Suppressor macrophage treated with lipopolysaccharide for 1 hour (primary cell): Measurements from ENCODE around the gene MMP17.

Source experiments
- DNase-seq, 3 donors: peaks; one replicate each; pipeline ENCODE4 v3.0.0-alpha.2; 2020 to 2022

Gene MMP17

DNA sequence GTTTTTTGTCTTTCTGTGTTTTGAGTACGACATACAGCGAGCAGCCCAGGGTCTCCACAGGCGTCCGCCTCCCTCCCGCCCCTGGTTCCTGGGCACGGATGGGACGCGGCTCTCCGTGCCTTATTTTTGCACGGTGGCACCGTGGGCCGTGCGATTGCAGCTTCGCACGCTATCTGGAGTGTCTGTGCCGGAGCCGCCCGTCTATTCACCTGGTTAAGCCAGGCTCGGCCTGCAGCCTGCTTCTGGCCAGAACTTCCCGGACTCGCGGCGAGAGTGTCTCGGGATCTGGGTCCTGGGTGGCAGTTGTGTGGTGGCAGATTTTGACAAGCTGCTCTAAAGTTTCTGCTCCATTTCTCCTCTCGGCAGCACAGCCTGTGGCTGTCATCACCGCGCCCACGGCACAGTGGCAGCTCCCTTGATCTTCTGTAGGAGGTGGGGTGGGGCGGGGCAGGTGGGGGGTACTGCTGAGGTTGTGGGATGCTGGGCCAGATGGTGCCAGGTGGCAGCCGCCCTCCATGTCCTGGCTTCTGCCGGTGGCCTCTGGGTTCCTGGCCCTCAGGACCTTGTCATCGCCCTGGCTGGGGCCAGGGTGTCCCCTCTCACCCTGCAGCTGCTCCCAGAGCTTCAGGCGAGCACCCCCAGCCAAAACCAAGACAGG lies 2.9 kb downstream of the MMP17 start:
- peak; percentile 34 to 44 (median 35) for DNase-seq

DNA sequence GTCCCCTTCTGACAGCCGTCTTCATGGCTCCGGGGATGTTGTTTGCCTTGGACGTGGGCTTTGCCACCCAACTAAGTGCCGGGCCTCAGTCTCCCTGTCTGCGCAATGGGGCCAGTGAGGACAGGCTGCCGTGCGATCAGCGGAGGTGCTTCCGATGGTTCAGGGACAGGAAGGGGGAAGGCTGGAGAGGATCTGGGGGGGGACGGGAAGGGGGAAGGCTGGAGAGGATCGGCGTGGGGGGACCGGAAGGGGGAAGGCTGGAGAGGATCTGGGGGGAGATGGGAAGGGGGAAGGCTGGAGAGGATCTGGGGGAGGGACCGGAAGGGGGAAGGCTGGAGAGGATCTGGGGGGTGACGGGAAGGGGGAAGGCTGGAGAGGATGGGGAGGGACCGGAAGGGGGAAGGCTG lies 3.4 kb downstream of the MMP17 start:
- no peak for DNase-seq

DNA sequence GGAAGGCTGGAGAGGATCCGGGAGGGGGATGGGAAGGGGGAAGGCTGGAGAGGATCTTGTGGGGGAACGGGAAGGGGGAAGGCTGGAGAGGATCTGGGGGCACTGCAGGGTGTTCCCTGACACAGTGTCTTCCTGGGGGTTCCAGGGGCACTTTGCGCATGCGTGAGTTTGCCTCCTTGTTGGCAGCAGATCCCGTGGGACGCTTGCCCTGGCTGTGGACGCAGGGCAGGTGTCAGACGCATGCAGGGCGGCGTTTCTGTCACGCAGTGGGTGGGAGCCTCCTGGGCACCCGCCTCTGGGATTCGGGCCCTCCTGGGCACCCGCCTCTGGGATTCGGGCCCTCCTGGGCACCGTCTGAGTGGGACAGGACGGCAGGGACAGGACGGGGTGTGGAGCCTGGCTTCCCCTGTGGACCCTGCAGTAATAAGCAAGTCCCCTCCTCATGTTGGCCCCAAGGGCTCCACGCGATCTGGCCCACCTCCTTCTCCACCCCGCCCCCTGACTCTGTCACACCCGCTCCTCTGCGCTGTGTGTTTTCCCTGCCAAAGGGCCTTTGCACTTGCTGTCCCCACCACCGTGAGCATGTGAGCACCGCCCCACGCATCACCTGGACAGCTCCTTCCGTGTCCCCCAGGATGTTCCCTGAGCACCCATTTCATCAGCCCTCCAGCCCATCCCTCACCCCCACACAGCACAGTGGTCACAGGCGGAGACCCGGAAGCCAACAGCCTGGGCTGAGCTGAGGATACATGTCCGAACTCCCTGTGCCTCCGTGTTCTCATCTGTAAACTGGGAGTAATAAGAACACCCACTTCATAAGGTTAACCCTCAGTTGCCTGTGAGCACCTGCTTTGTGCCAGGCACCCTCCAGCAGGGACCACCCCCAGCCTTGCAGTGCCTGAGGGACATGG lies 4.4 kb downstream of the MMP17 start:
- no peak for DNase-seq

DNA sequence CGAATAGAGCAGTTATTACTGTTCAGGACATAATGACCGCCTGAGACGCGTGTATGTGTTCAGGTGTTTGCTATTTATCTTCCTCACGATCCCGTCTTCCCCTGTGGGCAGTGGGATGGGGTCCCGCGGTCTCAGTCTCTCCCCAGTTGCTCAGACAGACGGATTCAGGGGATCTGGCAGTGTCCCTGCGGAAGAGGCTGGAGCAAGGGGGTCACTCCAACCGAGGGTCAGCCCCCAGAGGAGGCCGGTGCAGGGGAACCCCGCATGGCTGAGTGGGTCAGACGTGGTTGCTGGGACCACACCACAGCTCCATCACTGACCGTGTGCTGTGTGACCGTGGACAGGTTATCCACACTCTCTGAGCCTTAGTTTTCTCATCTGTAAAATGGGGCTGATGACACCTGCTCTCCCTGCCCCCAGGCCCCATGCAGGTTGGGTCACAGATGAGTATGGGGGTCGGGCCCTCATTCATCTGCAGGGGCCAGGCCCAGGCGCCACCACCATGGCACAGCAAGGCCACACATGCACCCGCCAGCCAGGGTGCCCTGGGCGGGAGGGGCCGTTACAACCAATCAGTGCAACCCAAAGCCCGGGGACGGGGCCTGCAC lies 5.2 kb downstream of the MMP17 start:
- no peak for DNase-seq

DNA sequence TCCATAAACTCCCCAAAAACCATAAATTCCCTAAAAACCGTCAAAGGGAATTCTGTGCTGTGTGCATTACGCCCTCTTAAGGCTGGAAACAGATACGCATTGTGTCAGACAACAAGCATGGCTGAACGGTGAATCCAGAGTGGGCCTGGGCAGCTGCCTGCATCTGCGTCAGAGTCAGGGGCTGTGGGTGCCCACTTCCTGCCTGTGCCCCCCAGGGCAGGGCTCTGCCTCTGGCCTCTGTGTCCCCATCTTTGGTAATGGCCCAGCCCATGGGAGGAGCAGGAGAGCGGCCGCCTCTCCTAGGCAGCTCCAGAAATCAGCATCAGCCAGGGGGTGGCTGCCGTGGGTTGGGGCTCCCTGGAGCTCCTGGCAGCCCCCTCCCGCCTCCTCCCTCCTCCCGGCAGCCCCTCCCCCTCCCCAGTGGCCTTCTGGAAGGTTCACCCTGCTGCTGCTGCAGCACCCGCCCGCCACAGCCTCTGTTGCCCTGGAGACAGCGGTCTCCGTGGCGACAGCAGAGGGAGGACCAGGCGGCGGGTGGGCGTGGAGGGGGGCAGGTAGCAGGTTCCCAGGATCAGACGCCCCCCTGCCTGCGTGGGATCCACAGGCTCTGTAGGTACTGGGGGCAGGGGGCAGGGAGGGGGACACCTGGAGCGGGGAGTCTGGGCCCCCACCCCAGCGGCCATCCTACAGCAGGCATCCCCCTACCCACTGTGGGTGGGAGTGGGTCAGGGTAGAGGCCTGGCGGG lies 5.9 kb downstream of the MMP17 start:
- DNase-seq, result no peak

DNA sequence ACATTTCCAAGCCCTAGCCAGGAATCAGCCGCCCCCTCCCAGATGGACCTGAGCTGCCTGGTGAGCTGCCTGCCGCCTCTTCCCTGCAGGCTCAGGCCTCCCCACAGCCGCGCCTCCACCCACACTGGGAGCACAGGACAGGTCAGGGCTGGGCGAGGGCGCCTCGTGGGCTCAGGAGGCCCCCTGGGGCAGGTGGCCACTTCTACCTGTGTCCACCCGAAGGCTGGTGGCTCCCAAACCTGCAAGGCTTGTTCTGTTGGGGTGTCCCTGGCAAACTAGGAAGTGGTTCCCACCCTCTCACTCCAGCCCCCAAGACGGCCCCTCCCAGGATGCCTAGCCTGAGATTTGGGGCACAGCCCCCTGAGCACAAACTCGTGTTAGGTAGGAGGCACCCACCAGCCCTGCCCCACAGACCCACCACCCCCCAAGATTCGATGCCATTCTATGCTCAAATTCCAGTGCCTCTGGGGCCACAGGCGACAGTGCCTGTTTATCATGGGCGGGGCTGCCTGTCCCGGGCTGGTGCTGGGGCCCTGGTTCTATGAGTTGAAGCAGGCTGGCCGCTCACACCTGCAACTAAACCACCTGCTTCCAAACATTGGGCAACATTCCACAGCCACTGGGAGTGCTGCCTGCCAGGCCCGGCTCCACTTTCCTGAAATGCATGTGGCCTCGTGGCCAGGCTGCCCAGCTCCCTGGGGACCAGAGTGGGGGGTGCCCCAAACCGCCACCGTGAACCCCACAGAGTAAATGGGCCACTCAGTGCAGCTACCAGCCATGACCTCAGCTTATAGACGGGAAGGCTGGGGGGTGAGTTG lies 6.8 kb downstream of the MMP17 start:
- DNase-seq, result no peak

DNA sequence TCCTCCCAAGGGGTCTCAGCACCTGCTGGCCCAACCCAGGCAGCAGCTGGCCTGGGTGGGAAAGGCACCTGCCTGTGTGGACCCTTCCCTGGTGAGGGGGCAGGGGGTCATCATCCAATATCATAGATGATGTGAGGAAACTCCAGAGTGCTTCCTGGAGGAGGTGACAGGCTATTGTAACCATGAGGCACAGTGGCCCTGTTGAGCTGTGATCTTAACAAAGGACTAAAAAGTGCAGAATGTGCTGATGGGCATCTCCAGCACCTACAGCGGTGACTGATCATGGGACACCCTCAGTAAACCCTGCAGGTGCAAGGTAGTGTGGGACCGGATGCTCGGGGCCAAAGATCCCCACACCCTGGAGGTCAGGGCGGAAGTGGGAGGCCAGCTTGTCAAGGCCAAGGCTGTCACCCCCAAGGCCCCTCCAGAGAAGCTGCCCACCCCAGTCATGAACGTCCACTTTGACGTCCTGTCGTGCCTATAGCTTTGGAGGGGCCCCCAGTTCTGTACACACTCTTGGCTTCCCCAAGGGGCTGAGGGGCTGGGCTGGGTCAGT lies 7.5 kb downstream of the MMP17 start:
- DNase-seq, result no peak

DNA sequence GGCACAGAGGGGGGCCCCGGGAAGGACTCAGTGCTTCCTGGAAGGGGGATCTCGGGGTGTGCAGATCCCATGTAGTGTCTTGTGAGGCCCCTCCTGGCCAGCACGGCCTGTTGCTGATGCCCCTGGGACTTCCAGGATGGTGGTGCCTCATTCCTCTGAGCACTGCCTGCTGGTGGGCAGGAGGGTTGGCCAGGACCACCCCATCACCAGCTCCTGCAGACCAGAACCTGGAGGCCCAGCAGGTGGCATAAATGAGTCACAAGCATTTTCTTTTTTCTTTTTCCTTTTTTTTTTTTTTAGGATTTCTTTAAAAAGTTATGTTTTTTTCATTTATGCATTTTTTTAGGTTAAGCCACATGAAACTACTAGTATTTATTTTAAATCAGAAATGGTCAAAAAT lies 8.0 kb downstream of the MMP17 start:
- DNase-seq, result no peak

DNA sequence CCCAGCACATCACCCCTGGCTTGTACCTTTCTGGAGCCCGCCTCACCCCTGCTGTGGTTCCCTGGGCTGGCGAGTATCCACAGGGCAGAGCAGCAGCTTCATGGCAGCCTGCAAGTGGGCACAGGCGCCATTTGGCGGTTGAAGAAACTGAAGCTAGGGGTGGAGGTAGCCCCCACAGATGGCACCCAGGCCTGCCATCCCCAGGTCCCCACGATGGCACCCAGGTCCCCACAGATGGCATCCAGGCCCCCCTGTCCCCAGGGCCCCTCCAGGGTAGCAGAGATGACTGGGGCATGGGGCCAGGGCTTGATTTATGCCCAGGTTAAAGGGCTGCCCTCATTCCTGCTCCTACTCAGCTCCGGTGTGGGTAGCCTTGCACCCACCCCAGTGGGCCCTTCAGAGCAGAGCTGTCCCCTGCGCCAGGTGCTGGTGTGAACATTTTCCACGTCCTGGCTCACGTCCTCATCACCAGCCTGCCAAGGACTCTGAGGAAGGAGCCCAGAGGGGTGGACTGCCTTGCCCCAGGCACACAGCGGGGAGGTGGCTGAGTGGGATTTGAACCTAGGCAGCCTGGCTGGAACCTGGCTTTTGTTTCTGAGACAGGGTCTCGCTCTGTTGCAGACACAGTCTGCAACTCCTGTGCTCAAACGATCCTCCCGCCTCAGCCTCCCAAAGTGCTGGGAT lies 8.7 kb downstream of the MMP17 start:
- DNase-seq, result no peak

DNA sequence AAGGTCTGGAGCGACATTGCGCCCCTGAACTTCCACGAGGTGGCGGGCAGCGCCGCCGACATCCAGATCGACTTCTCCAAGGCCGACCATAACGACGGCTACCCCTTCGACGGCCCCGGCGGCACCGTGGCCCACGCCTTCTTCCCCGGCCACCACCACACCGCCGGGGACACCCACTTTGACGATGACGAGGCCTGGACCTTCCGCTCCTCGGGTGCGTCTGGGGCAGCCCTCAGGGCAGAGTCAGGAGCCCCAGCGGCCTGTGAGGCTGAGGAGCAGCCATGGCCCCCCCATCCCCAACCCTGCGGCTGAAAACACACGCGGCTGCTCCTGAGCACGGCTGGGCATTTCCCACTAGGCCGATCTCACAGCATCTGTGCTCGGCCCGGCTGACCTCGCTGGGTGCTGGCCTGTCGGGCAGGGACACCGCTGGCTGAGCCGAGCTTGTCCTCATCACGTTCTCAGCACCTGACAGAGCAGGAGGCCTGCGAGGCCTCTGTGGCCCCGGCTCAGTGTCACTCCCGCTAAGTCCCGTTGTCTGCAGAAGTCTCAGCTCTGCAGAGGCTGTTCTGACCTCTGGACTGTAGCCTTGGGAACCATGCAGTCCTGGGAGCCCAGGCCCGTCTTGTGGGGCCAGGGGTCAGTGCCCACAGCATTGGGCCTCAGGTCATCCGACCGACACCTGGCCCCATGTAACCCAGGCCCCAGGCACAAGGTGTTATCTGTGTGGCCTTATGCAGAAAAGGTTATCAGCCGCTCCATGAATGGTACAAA lies 12.6 kb downstream of the MMP17 start:
- no peak for DNase-seq

DNA sequence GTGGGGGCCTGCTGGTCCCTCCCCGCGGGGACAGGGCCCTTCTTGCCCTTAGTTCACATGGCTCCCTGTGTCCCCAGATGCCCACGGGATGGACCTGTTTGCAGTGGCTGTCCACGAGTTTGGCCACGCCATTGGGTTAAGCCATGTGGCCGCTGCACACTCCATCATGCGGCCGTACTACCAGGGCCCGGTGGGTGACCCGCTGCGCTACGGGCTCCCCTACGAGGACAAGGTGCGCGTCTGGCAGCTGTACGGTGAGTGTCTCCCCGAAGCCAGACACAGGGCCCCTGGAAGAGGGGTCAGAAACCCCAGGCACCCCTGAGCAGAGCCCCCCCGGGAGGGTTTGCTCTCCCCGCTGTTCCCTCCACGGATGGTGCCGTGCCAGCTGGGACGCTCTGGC lies 13.4 kb downstream of the MMP17 start:
- DNase-seq, result no peak

DNA sequence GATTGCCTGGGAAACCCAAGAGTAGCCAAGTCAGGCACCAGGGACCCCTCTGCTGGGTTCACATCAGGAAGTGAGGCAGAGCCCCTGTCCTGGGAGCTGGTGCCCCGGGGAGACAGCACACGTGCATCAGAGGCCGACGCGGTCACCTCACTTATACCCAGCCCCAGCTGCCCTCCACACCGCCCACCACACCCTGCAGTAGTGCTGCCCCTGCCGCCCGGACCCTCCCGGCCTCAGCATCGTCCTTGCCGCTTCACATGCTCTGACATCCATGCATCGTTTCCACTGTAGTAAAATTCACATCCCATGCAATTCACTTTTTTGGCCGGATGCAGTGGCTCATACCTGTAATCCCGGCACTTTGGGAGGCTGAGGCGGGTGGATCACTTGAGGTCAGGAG lies 14.0 kb downstream of the MMP17 start:
- no peak for DNase-seq

DNA sequence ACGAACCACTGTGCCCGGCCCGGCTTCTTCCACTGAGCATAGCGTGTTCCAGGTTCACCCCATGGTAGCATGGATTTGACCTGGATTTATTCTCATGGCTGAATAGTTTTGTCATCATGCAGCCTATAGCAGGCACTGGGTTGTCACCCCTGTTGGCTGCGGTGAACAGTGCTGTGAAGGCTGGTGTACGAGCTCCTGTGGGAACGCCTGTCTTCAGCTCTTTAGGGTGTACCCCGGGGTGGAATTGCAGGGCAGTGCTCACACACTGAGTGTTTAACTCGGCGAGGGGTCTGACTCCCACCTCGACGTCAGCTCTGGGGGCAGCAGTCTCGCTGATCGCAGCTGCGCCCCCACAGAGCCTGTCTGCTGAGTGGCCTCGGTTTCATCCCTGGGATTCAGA lies 15.3 kb downstream of the MMP17 start:
- DNase-seq, result no peak

DNA sequence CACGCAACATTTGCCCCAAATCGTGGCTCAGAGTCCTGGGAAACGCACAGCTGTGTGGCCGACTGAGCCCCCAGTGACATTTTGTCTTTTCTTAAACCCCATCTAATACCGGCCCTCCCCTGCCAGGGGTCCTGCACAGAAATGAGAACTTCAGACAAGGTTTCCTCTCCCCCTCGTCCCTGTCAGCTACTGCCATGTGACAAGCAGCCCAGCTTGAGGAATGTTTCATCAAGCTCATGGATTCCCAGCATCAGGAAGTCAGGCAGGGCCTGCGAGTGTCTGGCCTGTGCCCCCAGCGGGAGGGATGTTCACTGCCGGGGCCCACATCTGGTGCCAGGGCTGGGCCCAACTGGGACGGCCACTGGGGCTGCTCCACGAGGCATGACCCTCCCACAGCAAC lies 15.9 kb downstream of the MMP17 start:
- DNase-seq, result no peak

DNA sequence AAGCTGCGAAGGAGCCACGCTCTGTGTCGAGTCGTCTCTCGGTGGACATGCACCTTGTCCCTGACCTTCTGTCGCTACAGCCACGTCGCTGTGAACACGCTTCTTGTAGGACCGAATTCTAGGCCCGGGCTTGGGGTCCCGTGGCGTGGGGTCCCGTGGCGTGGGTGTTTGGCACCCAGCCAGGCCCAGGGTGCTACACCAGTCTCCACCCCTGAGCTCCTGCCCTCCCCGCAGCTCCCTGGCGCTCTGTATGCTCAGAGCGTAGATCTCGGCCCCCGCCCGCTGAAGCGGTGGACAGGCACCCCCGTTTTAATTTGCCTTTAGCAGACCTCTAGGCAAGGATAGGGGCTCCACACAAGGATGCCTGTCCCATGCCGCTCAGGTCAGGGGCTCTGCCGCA lies 16.5 kb downstream of the MMP17 start:
- no peak for DNase-seq

DNA sequence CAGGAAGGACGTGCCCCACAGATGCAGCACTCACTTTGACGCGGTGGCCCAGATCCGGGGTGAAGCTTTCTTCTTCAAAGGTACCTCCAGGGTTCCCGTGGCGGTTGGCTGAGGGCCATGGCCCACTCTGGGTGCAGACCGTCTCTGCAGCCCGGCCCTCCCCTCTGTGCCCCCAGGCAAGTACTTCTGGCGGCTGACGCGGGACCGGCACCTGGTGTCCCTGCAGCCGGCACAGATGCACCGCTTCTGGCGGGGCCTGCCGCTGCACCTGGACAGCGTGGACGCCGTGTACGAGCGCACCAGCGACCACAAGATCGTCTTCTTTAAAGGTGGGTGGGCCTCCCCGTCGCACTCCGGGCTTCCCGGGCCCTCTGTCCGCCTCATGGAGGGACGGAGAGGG lies 16.9 kb downstream of the MMP17 start:
- DNase-seq, result no peak

DNA sequence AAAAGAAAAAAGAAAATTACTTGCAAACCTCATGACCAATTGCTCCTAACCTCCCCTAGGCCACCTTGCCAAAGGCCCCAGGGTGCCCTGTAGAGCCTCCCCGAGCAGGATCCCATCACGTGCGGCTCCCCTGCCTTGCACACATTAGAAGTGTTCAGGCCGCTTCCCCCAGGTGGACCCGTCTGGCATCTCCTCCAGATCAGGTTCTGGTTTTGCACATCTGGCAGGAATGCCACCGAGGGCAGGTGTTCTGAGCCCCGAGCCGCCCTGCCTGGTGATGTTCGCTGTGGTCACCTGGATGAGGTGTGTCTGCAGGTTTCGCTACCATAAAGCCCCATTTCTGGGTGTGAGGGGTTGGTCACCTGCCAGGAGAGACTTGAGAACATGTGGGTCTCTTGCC lies 19.3 kb downstream of the MMP17 start:
- no peak for DNase-seq

DNA sequence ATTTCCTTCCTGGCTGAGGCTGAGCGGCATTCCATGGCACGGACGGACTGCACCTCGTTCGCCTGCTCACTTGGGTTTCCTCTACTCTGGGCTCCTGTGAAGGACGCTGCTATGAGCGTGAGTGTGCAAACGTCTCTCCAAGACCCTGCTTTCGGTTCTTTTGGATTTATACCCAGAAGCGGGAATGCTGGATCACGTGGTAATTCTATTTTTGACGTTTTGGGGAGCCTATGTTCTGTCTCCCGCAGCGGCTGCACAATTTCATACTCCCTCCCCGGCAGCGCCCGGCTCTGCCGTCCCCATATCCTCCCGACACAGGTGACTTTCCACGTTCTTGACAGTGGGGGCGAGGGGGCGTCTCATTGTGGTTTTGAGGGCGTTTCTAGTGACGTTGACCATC lies 20.6 kb downstream of the MMP17 start:
- DNase-seq, result no peak

DNA sequence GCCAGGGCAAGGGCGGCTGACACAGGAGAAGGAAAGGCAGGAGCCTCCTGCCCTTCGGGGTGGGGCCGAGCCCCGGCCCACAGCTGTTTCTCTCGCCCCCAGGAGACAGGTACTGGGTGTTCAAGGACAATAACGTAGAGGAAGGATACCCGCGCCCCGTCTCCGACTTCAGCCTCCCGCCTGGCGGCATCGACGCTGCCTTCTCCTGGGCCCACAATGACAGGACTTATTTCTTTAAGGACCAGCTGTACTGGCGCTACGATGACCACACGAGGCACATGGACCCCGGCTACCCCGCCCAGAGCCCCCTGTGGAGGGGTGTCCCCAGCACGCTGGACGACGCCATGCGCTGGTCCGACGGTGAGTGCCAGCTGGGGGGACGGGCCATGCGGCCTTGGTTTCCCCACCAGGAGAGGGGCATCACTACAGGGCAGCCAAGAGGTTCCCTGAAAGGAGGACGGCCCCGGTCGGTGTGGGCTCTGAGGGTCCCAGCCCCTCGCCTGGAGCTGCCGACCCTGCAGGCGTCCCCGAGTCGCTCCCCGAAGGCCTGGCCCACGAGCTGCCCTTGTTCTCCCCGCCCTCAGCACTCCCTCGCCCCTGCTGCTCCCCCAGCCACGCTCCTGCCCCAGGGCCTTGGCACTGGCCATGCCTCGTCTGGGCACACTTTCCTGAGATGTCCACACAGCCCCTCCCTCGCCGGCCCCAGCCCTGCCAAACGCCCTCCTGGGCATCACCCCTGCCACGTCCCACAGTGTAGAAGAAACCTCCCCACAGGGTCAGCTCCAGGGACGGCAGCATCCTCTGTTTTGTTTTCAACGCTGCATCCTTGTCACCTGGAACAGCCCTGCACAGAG lies 21.7 kb downstream of the MMP17 start:
- DNase-seq, result no peak
